ENCODE data around the gene RBKS. TPM values are rescaled to one million over a fixed set of nuclear protein-coding genes. Genes with fewer than 3 reads are reported as not detected.

RBKS gene
- total and polyA plus RNA-seq, 2 of the 13 experiments (the other 11 are each of a cell fraction or from before 2014, with no cell fraction given), result 7.7 to 8.3 TPM

DNA sequence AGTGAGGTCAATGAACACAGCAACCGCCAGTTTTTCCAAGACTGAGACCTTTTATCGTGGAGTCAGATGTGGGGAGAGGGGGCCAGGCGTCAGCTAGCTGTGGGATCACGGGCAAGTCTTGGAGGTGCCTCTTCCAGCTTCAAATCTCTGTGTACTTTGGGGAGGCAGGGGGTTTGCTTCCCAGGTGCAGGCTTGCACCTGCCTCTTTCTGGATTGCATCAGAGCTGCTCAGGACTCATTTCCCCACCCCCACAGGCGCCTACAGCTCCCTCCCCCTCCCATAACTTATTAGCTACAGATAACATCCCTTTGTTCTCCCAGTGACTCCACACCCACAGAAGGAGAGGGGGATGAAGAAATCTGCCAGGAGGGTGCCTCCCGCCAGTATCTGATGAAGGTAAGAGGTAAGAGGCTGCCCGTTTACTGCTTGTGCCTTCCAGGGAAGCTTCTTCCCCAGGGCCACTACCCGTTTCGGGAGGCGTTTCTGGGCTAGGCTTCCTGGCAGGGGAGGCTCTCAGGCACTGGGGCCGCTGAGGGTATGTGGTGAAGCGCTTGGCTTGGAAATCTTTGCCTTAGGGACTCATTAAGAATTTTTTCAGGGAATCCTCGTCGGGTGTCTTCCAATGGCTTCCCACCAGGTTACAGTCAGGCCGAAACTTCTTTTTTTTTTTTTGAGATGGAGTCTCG lies 137.5 kb downstream of the RBKS start (continued):
- TF ChIP-seq ZNF280B (CRISPR knock-in tag; IDR thresholded peaks at IDR 0.05; ENCODE audit: borderline replicate concordance) (0 out of 2 replicates have a peak, but pooled peaks have one; percentile 56), ZNF704 (CRISPR knock-in tag; IDR thresholded peaks at IDR 0.05; ENCODE audit: borderline replicate concordance) (peak; percentile 68; the same call in 1 of the 2 replicates), ZNF276 (CRISPR knock-in tag; IDR thresholded peaks at IDR 0.05; ENCODE audit: low read depth) (peak; percentile 85), SP4 (CRISPR knock-in tag; IDR thresholded peaks at IDR 0.05) (0 out of 2 replicates have a peak, but pooled peaks have one; percentile 7), HNRNPLL (IDR thresholded peaks at IDR 0.05; ENCODE audit: low read depth, low read length, poor library complexity, severe bottlenecking) (no peak), NR1H2 (CRISPR knock-in tag; IDR thresholded peaks at IDR 0.05; ENCODE audit: borderline replicate concordance, low read depth) (no peak), HCFC1 (IDR thresholded peaks at IDR 0.05; ENCODE audit: low read depth, low read length) (no peak), ZC3H13 (CRISPR knock-in tag; IDR thresholded peaks at IDR 0.05) (no peak), ZKSCAN5 (CRISPR knock-in tag; IDR thresholded peaks at IDR 0.05) (no peak), CREBL2 (CRISPR knock-in tag; IDR thresholded peaks at IDR 0.05; ENCODE audit: borderline replicate concordance) (no peak; the same call in 1 of the 2 replicates), ZNF776 (CRISPR knock-in tag; IDR thresholded peaks at IDR 0.05) (no peak), PITX1 (CRISPR knock-in tag; IDR thresholded peaks at IDR 0.05) (0 out of 2 replicates have a peak, but pooled peaks have one; percentile 10), ZNF850 (CRISPR knock-in tag; conservative IDR thresholded peaks at IDR 0.05) (no peak), SP2 (CRISPR knock-in tag; IDR thresholded peaks at IDR 0.05) (no peak), ZNF501 (CRISPR knock-in tag; IDR thresholded peaks at IDR 0.05) (no peak), ISX (CRISPR knock-in tag; conservative IDR thresholded peaks at IDR 0.05) (0 out of 2 replicates have a peak, but pooled peaks have one; percentile 31), SIN3B (IDR thresholded peaks at IDR 0.05; ENCODE audit: low read length) (peak; percentile 21; the same call in 1 of the 2 replicates), FOXO1 (CRISPR knock-in tag; IDR thresholded peaks at IDR 0.05) (no peak), ZNF567 (CRISPR knock-in tag; IDR thresholded peaks at IDR 0.05; ENCODE audit: borderline replicate concordance) (no peak), ZNF3 (CRISPR knock-in tag; IDR thresholded peaks at IDR 0.05) (no peak)
- TF ChIP-seq, protein P1, sequence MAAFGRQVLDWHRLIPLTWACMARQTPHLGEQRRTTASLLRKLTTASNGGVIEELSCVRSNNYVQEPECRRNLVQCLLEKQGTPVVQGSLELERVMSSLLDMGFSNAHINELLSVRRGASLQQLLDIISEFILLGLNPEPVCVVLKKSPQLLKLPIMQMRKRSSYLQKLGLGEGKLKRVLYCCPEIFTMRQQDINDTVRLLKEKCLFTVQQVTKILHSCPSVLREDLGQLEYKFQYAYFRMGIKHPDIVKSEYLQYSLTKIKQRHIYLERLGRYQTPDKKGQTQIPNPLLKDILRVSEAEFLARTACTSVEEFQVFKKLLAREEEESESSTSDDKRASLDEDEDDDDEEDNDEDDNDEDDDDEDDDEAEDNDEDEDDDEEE (CRISPR knock-in tag; IDR thresholded peaks at IDR 0.05), result no peak
- TF ChIP-seq, protein P2, sequence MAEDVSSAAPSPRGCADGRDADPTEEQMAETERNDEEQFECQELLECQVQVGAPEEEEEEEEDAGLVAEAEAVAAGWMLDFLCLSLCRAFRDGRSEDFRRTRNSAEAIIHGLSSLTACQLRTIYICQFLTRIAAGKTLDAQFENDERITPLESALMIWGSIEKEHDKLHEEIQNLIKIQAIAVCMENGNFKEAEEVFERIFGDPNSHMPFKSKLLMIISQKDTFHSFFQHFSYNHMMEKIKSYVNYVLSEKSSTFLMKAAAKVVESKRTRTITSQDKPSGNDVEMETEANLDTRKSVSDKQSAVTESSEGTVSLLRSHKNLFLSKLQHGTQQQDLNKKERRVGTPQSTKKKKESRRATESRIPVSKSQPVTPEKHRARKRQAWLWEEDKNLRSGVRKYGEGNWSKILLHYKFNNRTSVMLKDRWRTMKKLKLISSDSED (CRISPR knock-in tag; IDR thresholded peaks at IDR 0.05), result no peak

Data from HepG2 (cell line).